HepG2 (cell line): ENCODE data around the gene MRPS25. TPM values are rescaled to one million over a fixed set of nuclear protein-coding genes. Genes with fewer than 3 reads are reported as not detected.
A peak's percentile ranks its signal among the peaks of the same experiment; 100 is the strongest.

Experiments used
- DRAP1 ChIP-seq: IDR thresholded peaks from 2 replicates; pipeline ENCODE4 v1.6.1; 2016; ENCODE audit warnings: missing genetic modification reagents, missing compliant biosample characterization
- ELF4 ChIP-seq: sonication (generic); formaldehyde crosslinking; IDR thresholded peaks from 2 replicates; pipeline ENCODE4 v1.5.0; 2020; ENCODE audit warnings: missing genetic modification reagents, mild to moderate bottlenecking, moderate library complexity, borderline replicate concordance
- EP300 ChIP-seq, 3 experiments: sonication (generic) in 1 of 3; formaldehyde crosslinking in 1 of 3; IDR thresholded peaks; 2 replicates each; pipeline versions ENCODE4 v1.5.1 to v1.6.1; 2011 to 2020; ENCODE audit warnings: low read depth in 2 of 3, low read length in 2 of 3, borderline replicate concordance in 1 of 3, improper control_type of control experiment in 1 of 3, mild to moderate bottlenecking in 1 of 3, missing genetic modification reagents in 1 of 3, moderate library complexity in 1 of 3
- EZH2 ChIP-seq: conservative IDR thresholded peaks from 2 replicates; pipeline ENCODE4 v1.6.1; 2012; ENCODE audit warnings: mild to moderate bottlenecking, low read depth, low read length, moderate library complexity
- FUBP1 ChIP-seq: sonication (generic); formaldehyde crosslinking; IDR thresholded peaks from 2 replicates; pipeline ENCODE4 v1.5.1; 2020; ENCODE audit warnings: missing genetic modification reagents, mild to moderate bottlenecking, borderline replicate concordance
- HDAC2 ChIP-seq: sonication (generic); formaldehyde crosslinking; IDR thresholded peaks from 2 replicates; pipeline ENCODE4 v1.4.0; 2020; ENCODE audit warnings: missing genetic modification reagents
- HMGA1 ChIP-seq: sonication (generic); formaldehyde crosslinking; conservative IDR thresholded peaks from 2 replicates; pipeline ENCODE4 v1.4.0; 2020; ENCODE audit warnings: missing genetic modification reagents
- IKZF1 ChIP-seq: fragments of 450-650 bp; IDR thresholded peaks from 2 replicates; pipeline ENCODE4 v1.7.1; 2016
- IKZF5 ChIP-seq: IDR thresholded peaks from 2 replicates; pipeline ENCODE4 v1.6.1; 2018; ENCODE audit warnings: missing genetic modification reagents, mild to moderate bottlenecking, missing compliant biosample characterization
- KDM6A ChIP-seq: IDR thresholded peaks from 2 replicates; pipeline ENCODE4 v1.6.1; 2016; ENCODE audit warnings: low read depth
- KLF15 ChIP-seq: sonication (generic); formaldehyde crosslinking; IDR thresholded peaks from 2 replicates; pipeline ENCODE4 v1.8.1; 2023; ENCODE audit warnings: borderline replicate concordance, mild to moderate bottlenecking, inconsistent platforms, missing genetic modification reagents, mixed read lengths
- MAF1 ChIP-seq: sonication (generic); formaldehyde crosslinking; IDR thresholded peaks from 2 replicates; pipeline ENCODE4 v1.5.0; 2020; ENCODE audit warnings: missing genetic modification reagents, borderline replicate concordance
- MAFF ChIP-seq: IDR thresholded peaks from 2 replicates; pipeline ENCODE4 v1.6.1; 2011; ENCODE audit warnings: low read depth, low read length, improper control_type of control experiment
- MAFK ChIP-seq, 2 experiments: IDR thresholded peaks in 1 of 2; conservative IDR thresholded peaks in 1 of 2; 2 replicates each; pipeline ENCODE4 v1.6.1; 2011; ENCODE audit warnings: improper control_type of control experiment in 2 of 2, low read length in 2 of 2
- NFIB ChIP-seq: sonication (generic); formaldehyde crosslinking; IDR thresholded peaks from 2 replicates; pipeline ENCODE4 v1.9.0; 2021; ENCODE audit warnings: missing genetic modification reagents, mild to moderate bottlenecking, borderline replicate concordance
- RELA ChIP-seq: sonication (generic); formaldehyde crosslinking; IDR thresholded peaks from 2 replicates; pipeline ENCODE4 v1.4.0; 2020; ENCODE audit warnings: missing genetic modification reagents
- SRY ChIP-seq: sonication (generic); formaldehyde crosslinking; IDR thresholded peaks from 2 replicates; pipeline ENCODE4 v1.8.0; 2022; ENCODE audit warnings: mild to moderate bottlenecking, missing genetic modification reagents
- SUZ12 ChIP-seq: fragments of 150-350 bp; IDR thresholded peaks from 2 replicates; pipeline ENCODE4 v1.6.1; 2014; ENCODE audit warnings: low read depth, low read length
- TCF7 ChIP-seq: sonication (generic); IDR thresholded peaks from 2 replicates; pipeline ENCODE4 v1.6.1; 2016; ENCODE audit warnings: antibody characterized with exemption, low read depth
- TEAD3 ChIP-seq: optimal IDR thresholded peaks from 2 replicates; pipeline ENCODE3; 2016; ENCODE audit warnings: borderline replicate concordance
- WIZ ChIP-seq: sonication (generic); formaldehyde crosslinking; IDR thresholded peaks from 2 replicates; pipeline ENCODE4 v1.5.1; 2020; ENCODE audit warnings: mild to moderate bottlenecking, missing genetic modification reagents
- ZFP1 ChIP-seq: IDR thresholded peaks from 2 replicates; pipeline ENCODE4 v1.6.1; 2016
- ZNF234 ChIP-seq: sonication (generic); formaldehyde crosslinking; conservative IDR thresholded peaks from 2 replicates; pipeline ENCODE4 v1.5.1; 2020; ENCODE audit warnings: mild to moderate bottlenecking, missing genetic modification reagents
- ZNF317 ChIP-seq: sonication (generic); formaldehyde crosslinking; IDR thresholded peaks from 2 replicates; pipeline ENCODE4 v1.5.0; 2020; ENCODE audit warnings: mild to moderate bottlenecking, missing genetic modification reagents
- ZNF33A ChIP-seq: sonication (generic); formaldehyde crosslinking; IDR thresholded peaks from 2 replicates; pipeline ENCODE4 v1.5.1; 2020; ENCODE audit warnings: missing genetic modification reagents, mild to moderate bottlenecking, moderate library complexity, borderline replicate concordance
- ZNF629 ChIP-seq: sonication (generic); formaldehyde crosslinking; conservative IDR thresholded peaks from 2 replicates; pipeline ENCODE4 v1.5.0; 2020; ENCODE audit warnings: missing genetic modification reagents
- ZNF7 ChIP-seq: IDR thresholded peaks from 2 replicates; pipeline ENCODE4 v1.6.1; 2016; ENCODE audit warnings: missing biosample characterization, missing genetic modification reagents
- polyA plus RNA-seq, 8 experiments: library from polyadenylated mRNA; depleted of rRNA in 3 of 8; stranded (reverse) in 7 of 8; unstranded in 1 of 8; fragments of >200 nt; fragmentation: Illumina TruSeq in 4 of 8; extraction: Trizol in 4 of 8; gene quantifications; 2 replicates each; pipeline versions ENCODE4 v1.2.1 to v1.2.3, GENCODE V29; 2011 to 2016; ENCODE audit warnings: low read depth in 4 of 8, missing spikeins in 1 of 8, mixed read lengths in 1 of 8; ENCODE audit not compliant: insufficient read depth in 1 of 8
- total RNA-seq, 5 experiments: library from RNA; depleted of rRNA; stranded (reverse); fragments of >200 nt; fragmentation: Illumina TruSeq; extraction: Trizol; gene quantifications; 2 replicates each; pipeline ENCODE4 v1.2.3, GENCODE V29; 2016; ENCODE audit warnings: low read depth in 1 of 5

Gene MRPS25
- total and polyA plus RNA-seq, 2 of the 13 experiments (the other 11 are each of a cell fraction or from before 2014, with no cell fraction given) = 60.1 to 74.3 TPM

- no peak for TF ChIP-seq HMGA1 (CRISPR knock-in tag)
- 0 out of 2 replicates have a peak, but pooled peaks have one; percentile 72 for TF ChIP-seq MAF1
- TF ChIP-seq NFIB (CRISPR knock-in tag) = no peak
- TF ChIP-seq ZNF317 = no peak
- TF ChIP-seq SUZ12 = no peak
- TF ChIP-seq DRAP1 (CRISPR knock-in tag) = peak; percentile 78
- TF ChIP-seq RELA (CRISPR knock-in tag) = peak; percentile 49; the same call in 1 of the 2 replicates
- TF ChIP-seq HDAC2 (CRISPR knock-in tag) = peak; percentile 92
- peak; percentile 59; the same call in 1 of the 2 replicates for TF ChIP-seq ZFP1 (CRISPR knock-in tag)
- TF ChIP-seq IKZF5 (CRISPR knock-in tag) = peak; percentile 92
- peak; percentile 85; the same call in 1 of the 2 replicates for TF ChIP-seq SRY (CRISPR knock-in tag)
- TF ChIP-seq KDM6A (CRISPR knock-in tag) = no peak
- peak; percentile 94; the same call in 1 of the 2 replicates for TF ChIP-seq ELF4 (CRISPR knock-in tag)
- TF ChIP-seq ZNF234 = peak; percentile 74; the same call in 1 of the 2 replicates
- TF ChIP-seq FUBP1 (CRISPR knock-in tag) = no peak
- peak; percentile 50; the same call in 1 of the 2 replicates for TF ChIP-seq WIZ
- peak; percentile 90; the same call in 1 of the 2 replicates for TF ChIP-seq ZNF33A
- no peak for TF ChIP-seq IKZF1
- peak in 1 of 2 experiments; percentile 55; a peak in 1 of 4 replicates for TF ChIP-seq EP300 (IDR thresholded peaks at IDR 0.05; ENCODE audit: low read depth in 2 of 2, low read length in 2 of 2)
- peak; percentile 32; the same call in 1 of the 2 replicates for TF ChIP-seq EP300 (CRISPR knock-in tag; IDR thresholded peaks at IDR 0.05; ENCODE audit: borderline replicate concordance)
- no peak; the same call in 1 of the 2 replicates for TF ChIP-seq ZNF7 (CRISPR knock-in tag)
- 0 out of 4 replicates have a peak, but pooled peaks of 1 of the 2 experiments have one; percentile 22 for TF ChIP-seq MAFK (conservative IDR thresholded peaks at IDR 0.05 in 1 of 2, IDR thresholded peaks at IDR 0.05 in 1 of 2; ENCODE audit: low read length in 2 of 2)
- TF ChIP-seq TCF7 = no peak
- TF ChIP-seq MAFF = peak; percentile 15; the same call in 1 of the 2 replicates
- no peak for TF ChIP-seq EZH2
- peak; percentile 40; the same call in 1 of the 2 replicates for TF ChIP-seq ZNF629 (CRISPR knock-in tag)
- no peak for TF ChIP-seq TEAD3 (CRISPR knock-in tag)
- TF ChIP-seq KLF15 = peak; percentile 90; the same call in 1 of the 2 replicates
These were observed 33.6 kb upstream of the MRPS25 start, which contains the start of gene RBSN (continued) for GRCh38 chr3:15098503-15099363.
